ENCODE results near the gene YLPM1.
"Not testable (repeated sequence)": the region's sequence is repeated elsewhere in the genome, so short reads cannot be mapped to it uniquely, and the experiment has no call there.

The YLPM1 gene

GRCh38 chr14:74756326-74756725 is 6.8 kb upstream of the YLPM1 start:
- TF ChIP-seq POLR2A (IDR thresholded peaks at IDR 0.05; ENCODE audit: low read depth, low read length) = no peak
- DNase-seq (ENCODE audit: insufficient read length, low spot score) (no peak), FAIRE-seq (no peak)

DNA sequence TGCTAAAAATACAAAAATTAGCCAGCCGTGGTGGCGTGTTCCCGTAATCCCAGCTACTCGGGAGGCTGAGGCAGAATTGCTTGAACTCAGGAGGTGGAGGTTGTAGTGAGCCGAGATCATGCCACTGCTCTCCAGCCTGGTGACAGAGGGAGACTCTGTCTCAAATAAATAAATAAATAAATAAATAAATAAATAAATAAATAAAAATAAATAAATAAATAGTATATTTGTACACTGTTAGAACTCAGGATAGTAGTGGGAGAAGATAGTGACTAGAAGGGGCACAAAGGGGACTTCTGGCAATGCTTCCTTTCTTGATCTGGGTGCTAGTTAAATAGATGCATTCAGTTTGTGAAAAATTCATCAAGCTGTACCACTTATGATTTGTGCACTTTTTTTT is 4.6 kb upstream of the YLPM1 start:
- not testable (repeated sequence) for DNase-seq (ENCODE audit: insufficient read length, low spot score); FAIRE-seq

DNA sequence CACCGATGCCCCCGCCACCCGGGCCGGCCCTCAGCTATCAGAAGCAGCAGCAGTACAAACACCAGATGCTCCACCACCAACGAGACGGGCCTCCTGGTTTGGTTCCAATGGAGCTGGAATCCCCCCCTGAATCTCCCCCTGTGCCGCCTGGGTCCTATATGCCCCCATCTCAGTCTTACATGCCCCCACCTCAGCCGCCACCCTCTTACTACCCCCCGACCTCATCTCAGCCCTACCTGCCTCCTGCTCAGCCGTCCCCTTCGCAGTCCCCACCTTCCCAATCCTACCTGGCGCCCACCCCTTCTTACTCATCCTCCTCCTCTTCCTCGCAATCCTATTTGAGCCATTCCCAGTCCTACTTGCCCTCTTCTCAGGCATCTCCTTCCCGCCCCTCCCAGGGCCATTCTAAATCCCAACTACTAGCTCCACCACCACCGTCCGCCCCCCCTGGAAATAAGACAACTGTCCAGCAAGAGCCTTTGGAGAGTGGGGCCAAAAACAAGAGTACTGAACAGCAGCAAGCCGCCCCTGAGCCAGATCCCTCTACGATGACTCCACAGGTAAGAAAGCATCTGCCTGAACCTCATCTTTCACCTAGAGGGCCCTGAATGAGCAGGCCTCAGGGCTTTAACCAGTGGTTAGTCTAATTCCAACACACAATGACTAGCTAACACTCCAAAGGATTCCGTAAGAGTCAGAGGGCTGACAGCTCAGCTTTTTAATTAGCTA is 851 bp downstream of the YLPM1 start:
- no peak for TF ChIP-seq POLR2A (IDR thresholded peaks at IDR 0.05; ENCODE audit: low read depth, low read length)
- no peak for DNase-seq (ENCODE audit: insufficient read length, low spot score)
- no peak for FAIRE-seq

DNA sequence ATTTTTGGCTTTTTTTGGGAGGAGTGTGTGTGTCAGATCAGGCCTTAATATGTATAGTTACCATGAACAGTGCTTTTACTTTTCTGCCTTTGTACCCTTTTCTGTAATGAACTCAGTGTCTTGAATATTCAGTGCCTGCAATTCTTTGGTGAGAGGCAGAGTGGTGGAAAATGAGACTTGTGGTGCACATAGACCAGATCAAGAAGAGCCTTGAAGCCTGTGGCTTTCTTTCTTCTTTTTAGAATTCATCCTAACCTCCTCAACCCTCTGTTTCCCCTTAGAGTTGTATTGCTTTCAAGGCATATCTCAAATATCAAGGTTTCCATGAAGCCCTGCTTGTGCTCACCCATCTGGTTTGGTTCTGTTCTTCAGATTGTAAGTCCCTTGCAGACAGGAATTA is 2.6 kb downstream of the YLPM1 start:
- no peak for TF ChIP-seq POLR2A (IDR thresholded peaks at IDR 0.05; ENCODE audit: low read depth, low read length)
- DNase-seq (ENCODE audit: insufficient read length, low spot score) (no peak), FAIRE-seq (no peak)

- DNase-seq (ENCODE audit: insufficient read length, low spot score) (no peak), FAIRE-seq (no peak)
- TF ChIP-seq POLR2A (IDR thresholded peaks at IDR 0.05; ENCODE audit: low read depth, low read length) = no peak
These were observed 8.3 kb downstream of the YLPM1 start for GRCh38 chr14:74771399-74771798.

GRCh38 chr14:74784634-74785033 is 21.5 kb downstream of the YLPM1 start:
- DNase-seq (ENCODE audit: insufficient read length, low spot score) = no peak
- no peak for TF ChIP-seq POLR2A (IDR thresholded peaks at IDR 0.05; ENCODE audit: low read depth, low read length)
- no peak for FAIRE-seq

GRCh38 chr14:74785056-74785613 is 22.0 kb downstream of the YLPM1 start:
- FAIRE-seq (no peak), DNase-seq (ENCODE audit: insufficient read length, low spot score) (no peak)

GRCh38 chr14:74786796-74787315 is 23.7 kb downstream of the YLPM1 start:
- no peak for TF ChIP-seq POLR2A (IDR thresholded peaks at IDR 0.05; ENCODE audit: low read depth, low read length)
- FAIRE-seq (no peak), DNase-seq (ENCODE audit: insufficient read length, low spot score) (no peak)

More at GRCh38 chr14:74785056-74785613, 22.0 kb downstream of the YLPM1 start:
- no peak for TF ChIP-seq POLR2A (IDR thresholded peaks at IDR 0.05; ENCODE audit: low read depth, low read length)

GRCh38 chr14:74792249-74793039 is 29.3 kb downstream of the YLPM1 start:
- no peak for DNase-seq (ENCODE audit: insufficient read length, low spot score)
- no peak for TF ChIP-seq POLR2A (IDR thresholded peaks at IDR 0.05; ENCODE audit: low read depth, low read length)
- no peak for FAIRE-seq

DNA sequence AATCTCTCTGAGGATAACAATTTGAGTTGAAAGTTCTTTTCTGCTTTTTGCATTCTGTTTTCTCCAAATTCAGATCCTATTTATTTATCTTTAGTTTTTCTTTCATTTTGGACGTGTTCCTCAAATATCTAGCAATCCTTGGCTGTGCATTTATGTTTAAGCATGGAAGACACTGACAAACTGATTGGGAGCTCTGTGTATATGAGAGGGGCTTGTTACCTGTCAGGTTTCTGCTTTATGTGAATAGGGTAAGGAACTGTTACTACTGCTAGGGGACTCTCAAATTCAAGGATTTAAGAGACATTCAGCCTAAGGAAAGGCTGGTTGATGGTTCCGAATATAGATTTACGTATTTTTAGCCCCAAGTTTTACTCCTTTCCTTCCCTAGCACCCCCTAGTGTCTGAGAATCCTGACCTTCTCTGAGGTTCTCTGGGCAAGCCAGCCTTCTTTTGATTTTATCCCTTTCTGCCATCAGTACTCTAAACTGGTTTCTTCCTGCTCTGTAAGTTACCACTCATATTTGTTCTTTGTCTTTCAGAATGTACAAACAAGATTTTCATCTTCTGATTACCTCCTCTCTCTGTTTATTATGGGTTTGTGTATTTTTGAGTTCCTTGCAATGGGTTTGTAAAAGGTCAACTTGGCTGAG is 30.5 kb downstream of the YLPM1 start:
- no peak for TF ChIP-seq POLR2A (IDR thresholded peaks at IDR 0.05; ENCODE audit: low read depth, low read length)
- FAIRE-seq = no peak
- no peak for DNase-seq (ENCODE audit: insufficient read length, low spot score)

- no peak for DNase-seq (ENCODE audit: insufficient read length, low spot score)
- no peak for TF ChIP-seq POLR2A (IDR thresholded peaks at IDR 0.05; ENCODE audit: low read depth, low read length)
- no peak for FAIRE-seq
These were observed 31.8 kb downstream of the YLPM1 start for GRCh38 chr14:74794947-74795346.

- TF ChIP-seq POLR2A (IDR thresholded peaks at IDR 0.05; ENCODE audit: low read depth, low read length) = no peak
- FAIRE-seq (no peak), DNase-seq (ENCODE audit: insufficient read length, low spot score) (no peak)
These were observed 36.6 kb downstream of the YLPM1 start for GRCh38 chr14:74799765-74800164.

DNA sequence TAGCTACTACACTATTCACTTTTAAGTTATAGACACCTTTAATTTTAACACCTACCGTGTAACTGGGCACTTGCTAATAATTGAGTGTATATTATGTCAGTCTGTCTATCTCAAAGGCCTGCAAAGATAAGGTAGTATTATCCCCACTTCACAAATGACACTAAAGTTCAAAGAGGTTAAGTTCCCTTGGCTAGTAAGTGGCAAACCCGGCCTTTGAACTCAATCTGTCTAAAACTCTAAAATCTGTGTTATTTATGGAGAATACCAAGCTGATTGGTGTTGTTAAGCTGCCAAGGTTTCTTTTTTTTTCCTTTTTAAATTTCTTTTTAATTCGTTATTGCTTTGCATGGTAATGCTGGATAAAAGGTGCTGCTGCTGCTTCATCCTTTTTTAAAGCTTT is 37.7 kb downstream of the YLPM1 start:
- no peak for TF ChIP-seq POLR2A (IDR thresholded peaks at IDR 0.05; ENCODE audit: low read depth, low read length)
- DNase-seq (ENCODE audit: insufficient read length, low spot score) (no peak), FAIRE-seq (no peak)

DNA sequence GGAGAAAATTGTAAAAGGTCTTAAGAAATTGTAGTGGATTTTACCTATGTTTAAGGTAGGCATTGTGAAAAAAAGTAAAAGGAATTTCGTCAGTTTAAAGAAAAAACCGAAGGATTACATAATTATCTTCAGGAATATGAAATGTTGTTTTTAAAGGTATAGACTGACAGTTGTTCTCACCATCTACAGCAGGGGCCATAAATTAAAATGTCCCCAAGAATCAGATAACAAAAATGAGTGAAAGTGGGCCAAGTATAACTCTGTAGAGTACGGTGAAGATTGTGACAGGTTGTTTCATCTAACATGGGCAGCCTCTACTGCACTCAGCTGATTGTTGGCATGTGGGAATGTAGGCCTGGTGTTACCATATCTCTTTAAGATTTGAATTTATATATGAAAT is 38.3 kb downstream of the YLPM1 start:
- TF ChIP-seq POLR2A (IDR thresholded peaks at IDR 0.05; ENCODE audit: low read depth, low read length) = no peak
- FAIRE-seq = no peak
- no peak for DNase-seq (ENCODE audit: insufficient read length, low spot score)
